SK-N-SH treated with all-trans-retinoic acid at 6 μM for 48 hours (cell line): ENCODE results near the gene BCAR3.
"Not testable (repeated sequence)": the region's sequence is repeated elsewhere in the genome, so short reads cannot be mapped to it uniquely, and the experiment has no call there.

ENCODE experiments used
- ATAC-seq: fragments of 200-7000 bp; cut with Tn5 transposase; 3 replicates; pipeline ENCODE4 v1.9.1; 2020; ENCODE audit warnings: mild to moderate bottlenecking, moderate library complexity
- ARNTL ChIP-seq: fragments of 450-650 bp; formaldehyde crosslinking; IDR thresholded peaks from 2 replicates; pipeline ENCODE4 v1.5.0; 2020; ENCODE audit warnings: low read depth, mild to moderate bottlenecking, moderate library complexity, borderline replicate concordance
- BACH2 ChIP-seq: fragments of 250-450 bp; sonication (Bioruptor Pico); IDR thresholded peaks from 2 replicates; pipeline ENCODE4 v1.9.0; 2021; ENCODE audit warnings: mild to moderate bottlenecking, borderline replicate concordance
- CSDC2 ChIP-seq: fragments of 250-450 bp; sonication (Bioruptor Pico); IDR thresholded peaks from 2 replicates; pipeline ENCODE4 v1.5.0; 2020; ENCODE audit warnings: mild to moderate bottlenecking, moderate library complexity
- ESRRG ChIP-seq: fragments of 250-450 bp; sonication (Bioruptor Pico); IDR thresholded peaks from 2 replicates; pipeline ENCODE4 v1.6.1; 2021; ENCODE audit warnings: mild to moderate bottlenecking
- ISL1 ChIP-seq: fragments of 250-450 bp; sonication (Bioruptor Pico); IDR thresholded peaks from 2 replicates; pipeline ENCODE4 v2.1.2; 2022; ENCODE audit warnings: mild to moderate bottlenecking, moderate library complexity
- OSR1 ChIP-seq: fragments of 250-450 bp; sonication (Bioruptor Pico); IDR thresholded peaks from 2 replicates; pipeline ENCODE4 v1.8.0; 2022; ENCODE audit warnings: moderate library complexity, mild to moderate bottlenecking, inconsistent platforms
- PPARA ChIP-seq: fragments of 250-450 bp; sonication (Bioruptor Pico); IDR thresholded peaks from 2 replicates; pipeline ENCODE4 v1.5.0; 2020; ENCODE audit warnings: mild to moderate bottlenecking, borderline replicate concordance
- RARB ChIP-seq: fragments of 250-450 bp; sonication (Bioruptor Pico); IDR thresholded peaks from 2 replicates; pipeline ENCODE4 v1.8.0; 2021; ENCODE audit warnings: mild to moderate bottlenecking, moderate library complexity
- SNAI2 ChIP-seq: fragments of 250-450 bp; sonication (Bioruptor Pico); IDR thresholded peaks from 2 replicates; pipeline ENCODE4 v1.5.0; 2020; ENCODE audit warnings: mild to moderate bottlenecking, moderate library complexity
- TOX ChIP-seq: fragments of 250-450 bp; sonication (Bioruptor Pico); IDR thresholded peaks from 2 replicates; pipeline ENCODE4 v1.8.0; 2021; ENCODE audit warnings: mild to moderate bottlenecking, moderate library complexity, borderline replicate concordance
- ZC3H10 ChIP-seq: fragments of 250-450 bp; sonication (Bioruptor Pico); IDR thresholded peaks from 2 replicates; pipeline ENCODE4 v1.5.1; 2021; ENCODE audit warnings: mild to moderate bottlenecking, moderate library complexity
- ZFP3 ChIP-seq: fragments of 250-450 bp; sonication (Bioruptor Pico); IDR thresholded peaks from 2 replicates; pipeline ENCODE4 v1.5.0; 2020; ENCODE audit warnings: mild to moderate bottlenecking, moderate library complexity
- ZFP30 ChIP-seq: fragments of 450-650 bp; formaldehyde crosslinking; IDR thresholded peaks from 2 replicates; pipeline ENCODE4 v1.5.0; 2022; ENCODE audit warnings: mild to moderate bottlenecking, moderate library complexity
- ZNF565 ChIP-seq: fragments of 450-650 bp; formaldehyde crosslinking; conservative IDR thresholded peaks from 2 replicates; pipeline ENCODE4 v1.5.0; 2020; ENCODE audit warnings: low read depth, mild to moderate bottlenecking, moderate library complexity
- ZNF8 ChIP-seq: fragments of 450-650 bp; formaldehyde crosslinking; IDR thresholded peaks from 2 replicates; pipeline ENCODE4 v1.5.0; 2020; ENCODE audit warnings: mild to moderate bottlenecking, moderate library complexity
- TF ChIP-seq, protein P1 (sequence below): fragments of 250-450 bp; sonication (Bioruptor Pico); IDR thresholded peaks from 2 replicates; pipeline ENCODE4 v1.5.0; 2020; ENCODE audit warnings: mild to moderate bottlenecking, moderate library complexity
- TF ChIP-seq, protein P2 (sequence below): fragments of 250-450 bp; sonication (Bioruptor Pico); IDR thresholded peaks from 2 replicates; pipeline ENCODE4 v1.5.1; 2020; ENCODE audit warnings: low read depth, mild to moderate bottlenecking, moderate library complexity
- TF ChIP-seq, protein P3 (sequence below): fragments of 250-450 bp; sonication (Bioruptor Pico); IDR thresholded peaks from 2 replicates; pipeline ENCODE4 v1.5.1; 2021; ENCODE audit warnings: mild to moderate bottlenecking, moderate library complexity
- TF ChIP-seq, protein P4 (sequence below): fragments of 250-450 bp; sonication (Bioruptor Pico); IDR thresholded peaks from 2 replicates; pipeline ENCODE4 v1.8.0; 2021; ENCODE audit warnings: low read depth, mild to moderate bottlenecking, moderate library complexity, borderline replicate concordance
- TF ChIP-seq, protein P5 (sequence below): fragments of 250-450 bp; sonication (Bioruptor Pico); IDR thresholded peaks from 2 replicates; pipeline ENCODE4 v1.8.0; 2020; ENCODE audit warnings: mild to moderate bottlenecking, moderate library complexity, borderline replicate concordance

Gene BCAR3

DNA sequence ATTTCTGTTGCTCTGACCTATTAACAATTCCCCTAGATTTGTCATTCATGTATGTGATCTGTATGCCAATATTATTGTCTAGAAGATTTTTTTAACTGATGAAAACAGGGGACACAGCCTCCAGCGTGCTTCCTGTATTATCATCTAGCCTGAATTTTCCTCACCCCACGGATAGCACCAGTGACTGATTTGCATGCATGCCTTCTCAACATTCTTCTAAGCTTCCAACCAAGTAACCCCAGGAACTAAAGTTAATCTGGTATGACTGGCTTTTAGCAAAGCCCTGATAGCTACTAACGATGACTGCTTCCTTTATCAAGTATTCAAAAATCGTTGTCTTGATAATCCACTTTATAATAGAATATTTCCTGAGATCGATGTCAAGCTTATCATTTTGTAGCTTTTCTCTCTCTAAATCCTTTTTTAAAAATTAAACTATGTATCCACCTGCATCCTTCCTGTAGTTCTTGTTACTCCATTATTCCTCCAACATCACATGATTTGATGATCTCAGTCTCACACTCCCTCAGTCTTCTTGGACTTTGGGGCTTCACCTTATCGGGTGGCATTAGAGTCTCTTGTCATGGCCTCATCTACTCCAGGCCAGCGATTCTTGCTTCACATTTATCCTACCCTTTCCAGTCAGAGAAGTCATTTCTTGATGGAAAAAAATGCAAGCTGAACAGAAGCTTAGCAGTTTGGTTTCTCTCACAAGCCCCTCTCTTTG lies 19.0 kb downstream of the BCAR3 start:
- no peak; the same call in 2 of the 3 replicates for ATAC-seq
- TF ChIP-seq, protein P1, sequence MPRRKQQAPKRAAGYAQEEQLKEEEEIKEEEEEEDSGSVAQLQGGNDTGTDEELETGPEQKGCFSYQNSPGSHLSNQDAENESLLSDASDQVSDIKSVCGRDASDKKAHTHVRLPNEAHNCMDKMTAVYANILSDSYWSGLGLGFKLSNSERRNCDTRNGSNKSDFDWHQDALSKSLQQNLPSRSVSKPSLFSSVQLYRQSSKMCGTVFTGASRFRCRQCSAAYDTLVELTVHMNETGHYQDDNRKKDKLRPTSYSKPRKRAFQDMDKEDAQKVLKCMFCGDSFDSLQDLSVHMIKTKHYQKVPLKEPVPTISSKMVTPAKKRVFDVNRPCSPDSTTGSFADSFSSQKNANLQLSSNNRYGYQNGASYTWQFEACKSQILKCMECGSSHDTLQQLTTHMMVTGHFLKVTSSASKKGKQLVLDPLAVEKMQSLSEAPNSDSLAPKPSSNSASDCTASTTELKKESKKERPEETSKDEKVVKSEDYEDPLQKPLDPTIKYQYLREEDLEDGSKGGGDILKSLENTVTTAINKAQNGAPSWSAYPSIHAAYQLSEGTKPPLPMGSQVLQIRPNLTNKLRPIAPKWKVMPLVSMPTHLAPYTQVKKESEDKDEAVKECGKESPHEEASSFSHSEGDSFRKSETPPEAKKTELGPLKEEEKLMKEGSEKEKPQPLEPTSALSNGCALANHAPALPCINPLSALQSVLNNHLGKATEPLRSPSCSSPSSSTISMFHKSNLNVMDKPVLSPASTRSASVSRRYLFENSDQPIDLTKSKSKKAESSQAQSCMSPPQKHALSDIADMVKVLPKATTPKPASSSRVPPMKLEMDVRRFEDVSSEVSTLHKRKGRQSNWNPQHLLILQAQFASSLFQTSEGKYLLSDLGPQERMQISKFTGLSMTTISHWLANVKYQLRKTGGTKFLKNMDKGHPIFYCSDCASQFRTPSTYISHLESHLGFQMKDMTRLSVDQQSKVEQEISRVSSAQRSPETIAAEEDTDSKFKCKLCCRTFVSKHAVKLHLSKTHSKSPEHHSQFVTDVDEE (CRISPR knock-in tag) = no peak
- TF ChIP-seq, protein P2, sequence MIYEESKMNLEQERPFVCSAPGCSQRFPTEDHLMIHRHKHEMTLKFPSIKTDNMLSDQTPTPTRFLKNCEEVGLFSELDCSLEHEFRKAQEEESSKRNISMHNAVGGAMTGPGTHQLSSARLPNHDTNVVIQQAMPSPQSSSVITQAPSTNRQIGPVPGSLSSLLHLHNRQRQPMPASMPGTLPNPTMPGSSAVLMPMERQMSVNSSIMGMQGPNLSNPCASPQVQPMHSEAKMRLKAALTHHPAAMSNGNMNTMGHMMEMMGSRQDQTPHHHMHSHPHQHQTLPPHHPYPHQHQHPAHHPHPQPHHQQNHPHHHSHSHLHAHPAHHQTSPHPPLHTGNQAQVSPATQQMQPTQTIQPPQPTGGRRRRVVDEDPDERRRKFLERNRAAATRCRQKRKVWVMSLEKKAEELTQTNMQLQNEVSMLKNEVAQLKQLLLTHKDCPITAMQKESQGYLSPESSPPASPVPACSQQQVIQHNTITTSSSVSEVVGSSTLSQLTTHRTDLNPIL (CRISPR knock-in tag) = no peak
- TF ChIP-seq CSDC2 = no peak
- TF ChIP-seq ZC3H10 (CRISPR knock-in tag) = no peak
- no peak for TF ChIP-seq SNAI2
- TF ChIP-seq, protein P3, sequence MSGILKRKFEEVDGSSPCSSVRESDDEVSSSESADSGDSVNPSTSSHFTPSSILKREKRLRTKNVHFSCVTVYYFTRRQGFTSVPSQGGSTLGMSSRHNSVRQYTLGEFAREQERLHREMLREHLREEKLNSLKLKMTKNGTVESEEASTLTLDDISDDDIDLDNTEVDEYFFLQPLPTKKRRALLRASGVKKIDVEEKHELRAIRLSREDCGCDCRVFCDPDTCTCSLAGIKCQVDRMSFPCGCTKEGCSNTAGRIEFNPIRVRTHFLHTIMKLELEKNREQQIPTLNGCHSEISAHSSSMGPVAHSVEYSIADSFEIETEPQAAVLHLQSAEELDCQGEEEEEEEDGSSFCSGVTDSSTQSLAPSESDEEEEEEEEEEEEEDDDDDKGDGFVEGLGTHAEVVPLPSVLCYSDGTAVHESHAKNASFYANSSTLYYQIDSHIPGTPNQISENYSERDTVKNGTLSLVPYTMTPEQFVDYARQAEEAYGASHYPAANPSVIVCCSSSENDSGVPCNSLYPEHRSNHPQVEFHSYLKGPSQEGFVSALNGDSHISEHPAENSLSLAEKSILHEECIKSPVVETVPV (CRISPR knock-in tag) = no peak
- TF ChIP-seq ESRRG = no peak
- TF ChIP-seq PPARA = no peak
- TF ChIP-seq BACH2 (CRISPR knock-in tag) = no peak
- TF ChIP-seq OSR1 (CRISPR knock-in tag) = no peak
- TF ChIP-seq, protein P4, sequence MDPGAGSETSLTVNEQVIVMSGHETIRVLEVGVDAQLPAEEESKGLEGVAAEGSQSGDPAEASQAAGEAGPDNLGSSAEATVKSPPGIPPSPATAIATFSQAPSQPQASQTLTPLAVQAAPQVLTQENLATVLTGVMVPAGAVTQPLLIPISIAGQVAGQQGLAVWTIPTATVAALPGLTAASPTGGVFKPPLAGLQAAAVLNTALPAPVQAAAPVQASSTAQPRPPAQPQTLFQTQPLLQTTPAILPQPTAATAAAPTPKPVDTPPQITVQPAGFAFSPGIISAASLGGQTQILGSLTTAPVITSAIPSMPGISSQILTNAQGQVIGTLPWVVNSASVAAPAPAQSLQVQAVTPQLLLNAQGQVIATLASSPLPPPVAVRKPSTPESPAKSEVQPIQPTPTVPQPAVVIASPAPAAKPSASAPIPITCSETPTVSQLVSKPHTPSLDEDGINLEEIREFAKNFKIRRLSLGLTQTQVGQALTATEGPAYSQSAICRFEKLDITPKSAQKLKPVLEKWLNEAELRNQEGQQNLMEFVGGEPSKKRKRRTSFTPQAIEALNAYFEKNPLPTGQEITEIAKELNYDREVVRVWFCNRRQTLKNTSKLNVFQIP = no peak
- TF ChIP-seq ARNTL (CRISPR knock-in tag) = no peak
- no peak for TF ChIP-seq ZFP3
- TF ChIP-seq RARB (CRISPR knock-in tag) = no peak
- no peak for TF ChIP-seq ZFP30 (CRISPR knock-in tag)
- TF ChIP-seq ISL1 (CRISPR knock-in tag) = no peak
- TF ChIP-seq, protein P5, sequence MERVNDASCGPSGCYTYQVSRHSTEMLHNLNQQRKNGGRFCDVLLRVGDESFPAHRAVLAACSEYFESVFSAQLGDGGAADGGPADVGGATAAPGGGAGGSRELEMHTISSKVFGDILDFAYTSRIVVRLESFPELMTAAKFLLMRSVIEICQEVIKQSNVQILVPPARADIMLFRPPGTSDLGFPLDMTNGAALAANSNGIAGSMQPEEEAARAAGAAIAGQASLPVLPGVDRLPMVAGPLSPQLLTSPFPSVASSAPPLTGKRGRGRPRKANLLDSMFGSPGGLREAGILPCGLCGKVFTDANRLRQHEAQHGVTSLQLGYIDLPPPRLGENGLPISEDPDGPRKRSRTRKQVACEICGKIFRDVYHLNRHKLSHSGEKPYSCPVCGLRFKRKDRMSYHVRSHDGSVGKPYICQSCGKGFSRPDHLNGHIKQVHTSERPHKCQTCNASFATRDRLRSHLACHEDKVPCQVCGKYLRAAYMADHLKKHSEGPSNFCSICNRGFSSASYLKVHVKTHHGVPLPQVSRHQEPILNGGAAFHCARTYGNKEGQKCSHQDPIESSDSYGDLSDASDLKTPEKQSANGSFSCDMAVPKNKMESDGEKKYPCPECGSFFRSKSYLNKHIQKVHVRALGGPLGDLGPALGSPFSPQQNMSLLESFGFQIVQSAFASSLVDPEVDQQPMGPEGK (CRISPR knock-in tag) = no peak
- no peak for TF ChIP-seq ZNF565 (CRISPR knock-in tag)

DNA sequence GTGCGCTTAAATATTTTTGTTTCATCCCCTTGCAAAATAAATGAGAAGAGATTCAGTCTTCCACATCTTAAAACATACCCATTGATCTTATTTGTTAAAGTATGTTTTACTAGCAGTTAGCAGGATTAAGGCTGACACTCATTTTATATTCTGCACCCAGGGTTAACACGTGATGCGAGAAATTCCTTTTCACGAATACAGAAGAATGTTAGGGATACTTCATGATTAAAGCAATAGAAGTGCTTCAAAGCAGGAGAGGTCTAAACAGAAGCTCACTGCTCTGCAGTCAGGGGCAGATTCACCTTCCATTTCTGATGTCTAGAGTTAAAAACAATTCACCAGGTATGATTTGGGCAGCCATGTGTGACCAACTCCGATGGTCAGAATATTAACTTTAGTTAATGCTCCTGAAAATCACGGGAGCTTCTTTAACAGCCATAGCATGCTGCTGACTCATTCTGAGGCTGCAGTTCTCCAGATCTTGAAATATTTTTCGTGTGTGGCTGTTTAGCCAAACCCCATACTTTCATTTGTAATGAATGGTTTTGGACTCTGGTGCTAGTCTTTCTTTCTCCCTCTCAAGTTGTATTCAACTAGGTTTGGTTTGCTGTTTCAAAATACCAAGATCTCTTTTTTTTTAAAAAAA lies 19.7 kb downstream of the BCAR3 start:
- TF ChIP-seq TOX (CRISPR knock-in tag) = no peak
- TF ChIP-seq ZNF8 (CRISPR knock-in tag) = no peak
- TF ChIP-seq, protein P4 = no peak
- TF ChIP-seq SNAI2 = no peak
- peak; percentile 5; the same call in 1 of the 2 replicates for TF ChIP-seq ISL1 (CRISPR knock-in tag)
- no peak for TF ChIP-seq ZFP30 (CRISPR knock-in tag)
- ATAC-seq = peak; percentile 56

DNA sequence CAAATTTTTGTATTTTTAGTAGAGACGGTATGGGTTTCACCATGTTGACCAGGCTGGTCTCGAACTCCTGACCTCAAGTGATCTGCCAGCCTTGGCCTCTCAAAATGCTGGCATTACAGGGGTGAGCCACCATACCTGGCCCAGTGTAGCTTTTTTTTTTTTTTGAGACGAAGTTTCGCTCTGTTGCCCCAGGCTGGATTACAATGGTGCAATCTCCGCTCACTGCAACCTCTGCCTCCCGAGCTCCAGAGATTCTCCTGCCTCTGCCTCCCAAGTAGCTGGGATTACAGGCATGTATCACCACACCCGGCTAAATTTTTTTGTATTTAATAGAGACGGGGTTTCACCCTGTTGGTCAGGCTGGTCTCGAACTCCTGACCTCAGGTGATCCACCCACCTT lies 20.3 kb downstream of the BCAR3 start:
- not testable (repeated sequence) for ATAC-seq
